H1 (cell line): ENCODE results near the gene PPP1R18. TPM values are rescaled to one million over a fixed set of nuclear protein-coding genes. Genes with fewer than 3 reads are reported as not detected.

Experiments used
- BCL11A ChIP-seq, 2 experiments: IDR thresholded peaks; one replicate each; pipeline ENCODE4 v1.6.1; 2011; ENCODE audit warnings: low read depth in 2 of 2, low read length in 2 of 2, mild to moderate bottlenecking in 2 of 2
- CHD2 ChIP-seq: IDR thresholded peaks from 2 replicates; pipeline ENCODE4 v1.6.1; 2012; ENCODE audit warnings: low read length, improper control_type of control experiment
- EZH2 ChIP-seq: fragments of 200-600 bp; sonication (generic); IDR thresholded peaks from 2 replicates; pipeline ENCODE4 v1.7.1; 2012; ENCODE audit warnings: low read depth, mild to moderate bottlenecking, moderate library complexity, low read length, inconsistent platforms; ENCODE audit not compliant: severe bottlenecking
- HDAC6 ChIP-seq: IDR thresholded peaks from one replicate; pipeline ENCODE4 v1.7.1; 2012; ENCODE audit warnings: low read depth, mild to moderate bottlenecking, inconsistent platforms, low read length, moderate library complexity
- KDM5A ChIP-seq: fragments of 200-600 bp; IDR thresholded peaks from 2 replicates; pipeline ENCODE4 v1.7.1; 2012; ENCODE audit warnings: mild to moderate bottlenecking, low read length, inconsistent platforms, mixed read lengths
- PHF8 ChIP-seq: fragments of 200-600 bp; sonication (generic); conservative IDR thresholded peaks from 2 replicates; pipeline ENCODE4 v1.7.1; 2012; ENCODE audit warnings: low read depth, mild to moderate bottlenecking, inconsistent platforms, low read length, moderate library complexity
- polyA plus RNA-seq, 7 experiments: library from polyadenylated mRNA; depleted of rRNA in 3 of 7; stranded (reverse) in 5 of 7; unstranded in 2 of 7; fragments of >200 nt in 5 of 7; fragments of 200-250 nt in 2 of 7; gene quantifications; 1 replicate in 5 of 7; 2 replicates in 1 of 7; 4 replicates in 1 of 7; pipeline versions ENCODE4 v1.2.1 to v1.2.3, GENCODE V29; 2011 to 2013; ENCODE audit warnings: missing spikeins in 2 of 7, mixed read lengths in 2 of 7
- total RNA-seq: library from RNA; stranded (reverse); fragmentation: NEBNext Ultra II Directional; extraction: Animal tissue kit (Norgen Biotek cat#: 25700); gene quantifications from 2 replicates; pipeline ENCODE4 v1.2.1, GENCODE V29; 2021

PPP1R18 gene
- total and polyA plus RNA-seq, 2 of the 8 experiments (the other 6 are each of a cell fraction or from before 2014, with no cell fraction given) = 25.1 to 29.1 TPM

- TF ChIP-seq CHD2 (peak; percentile 27; the same call in 1 of the 2 replicates), EZH2 (no peak), KDM5A (no peak), BCL11A (IDR thresholded peaks at IDR 0.05; ENCODE audit: low read depth in 2 of 2, low read length in 2 of 2) (no peak), HDAC6 (no peak), PHF8 (no peak)
- TF ChIP-seq, all 59 proteins: peak for 14
These were observed 7.3 kb downstream of the PPP1R18 start (continued) for GRCh38 chr6:30678964-30679726.
